ENCODE data around the gene UBE3D. TPM values are rescaled to one million over a fixed set of nuclear protein-coding genes. Genes with fewer than 3 reads are reported as not detected.

The UBE3D gene
- total RNA-seq, 1 experiment from 2014 or later = 5.5 TPM

GRCh38 chr6:83047065-83047754 is 18.4 kb downstream of the UBE3D start:
- BruUV-seq (replicated peaks) = no TSS peak
- CTCF ChIA-PET = interaction anchor here (0.5 to 0.6 kb wide), 3 partner anchors 95 to 715 kb away, joined by 3 to 13 read pairs (median 5); no protein-coding TSS in a partner anchor
- H3F3A ChIP-seq (ENCODE audit: insufficient read depth, low read depth) = no peaks in the 10 kb centered on the region
- H3K4me3 ChIP-seq = no peak overlapping the region
- no peaks in the 10 kb centered on the region for H4K20me1 ChIP-seq (ENCODE audit: insufficient read depth)
- H3K27ac ChIP-seq = no peak overlapping the region
- no peaks in the 10 kb centered on the region for H3K9me2 ChIP-seq (ENCODE audit: insufficient read depth)
- H3K27me3 ChIP-seq (ENCODE audit: insufficient read depth, low read depth) = no peaks in the 10 kb centered on the region
- no peak overlapping the region for H2AFZ ChIP-seq
- TF ChIP-seq, protein P1, sequence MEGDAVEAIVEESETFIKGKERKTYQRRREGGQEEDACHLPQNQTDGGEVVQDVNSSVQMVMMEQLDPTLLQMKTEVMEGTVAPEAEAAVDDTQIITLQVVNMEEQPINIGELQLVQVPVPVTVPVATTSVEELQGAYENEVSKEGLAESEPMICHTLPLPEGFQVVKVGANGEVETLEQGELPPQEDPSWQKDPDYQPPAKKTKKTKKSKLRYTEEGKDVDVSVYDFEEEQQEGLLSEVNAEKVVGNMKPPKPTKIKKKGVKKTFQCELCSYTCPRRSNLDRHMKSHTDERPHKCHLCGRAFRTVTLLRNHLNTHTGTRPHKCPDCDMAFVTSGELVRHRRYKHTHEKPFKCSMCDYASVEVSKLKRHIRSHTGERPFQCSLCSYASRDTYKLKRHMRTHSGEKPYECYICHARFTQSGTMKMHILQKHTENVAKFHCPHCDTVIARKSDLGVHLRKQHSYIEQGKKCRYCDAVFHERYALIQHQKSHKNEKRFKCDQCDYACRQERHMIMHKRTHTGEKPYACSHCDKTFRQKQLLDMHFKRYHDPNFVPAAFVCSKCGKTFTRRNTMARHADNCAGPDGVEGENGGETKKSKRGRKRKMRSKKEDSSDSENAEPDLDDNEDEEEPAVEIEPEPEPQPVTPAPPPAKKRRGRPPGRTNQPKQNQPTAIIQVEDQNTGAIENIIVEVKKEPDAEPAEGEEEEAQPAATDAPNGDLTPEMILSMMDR (conservative IDR thresholded peaks at IDR 0.05) = no peak
- TF ChIP-seq EZH2 (IDR thresholded peaks at IDR 0.05; ENCODE audit: low read depth) = no peak
- POLR2A ChIA-PET (ENCODE audit: unreplicated experiment) = interaction anchor here (0.5 to 0.7 kb wide), 5 partner anchors 129 to 812 kb away, joined by 3 to 10 read pairs (median 3); no protein-coding TSS in a partner anchor
- H3K36me3 ChIP-seq (ENCODE audit: low read depth) = no peaks in the 10 kb centered on the region
- H3K9me3 ChIP-seq (ENCODE audit: insufficient read depth, low read depth) = no peaks in the 10 kb centered on the region
- H3K4me1 ChIP-seq (replicated peaks; ENCODE audit: insufficient read depth) = no peaks in the 10 kb centered on the region
- intact Hi-C loops (cut with micrococcal nuclease; ENCODE audit: unreplicated experiment) = loop anchor here (2.0 to 10.0 kb wide), 3 partner anchors 95 to 652 kb away; no protein-coding TSS in a partner anchor
- DNase-seq = peak; percentile 69 to 71
- H3K4me2 ChIP-seq = no peak overlapping the region
- no peaks in the 10 kb centered on the region for H3K79me2 ChIP-seq (ENCODE audit: low read depth)

GRCh38 chr6:83044091-83044768 is 21.4 kb downstream of the UBE3D start:
- Histone ChIP-seq H3K4me1 (replicated peaks; ENCODE audit: insufficient read depth) (no peaks in the 10 kb centered on the region), H3K9me3 (ENCODE audit: insufficient read depth, low read depth) (no peaks in the 10 kb centered on the region), H3K27ac (no peak overlapping the region), H3K79me2 (ENCODE audit: low read depth) (no peaks in the 10 kb centered on the region), H3K4me2 (no peak overlapping the region), H3K27me3 (ENCODE audit: insufficient read depth, low read depth) (no peaks in the 10 kb centered on the region), H3K36me3 (ENCODE audit: low read depth) (no peaks in the 10 kb centered on the region), H4K20me1 (ENCODE audit: insufficient read depth) (no peaks in the 10 kb centered on the region), H3F3A (ENCODE audit: insufficient read depth, low read depth) (no peaks in the 10 kb centered on the region), H2AFZ (no peak overlapping the region), H3K4me3 (no peak overlapping the region), H3K9me2 (ENCODE audit: insufficient read depth) (no peaks in the 10 kb centered on the region)
- no TSS peak for BruUV-seq (replicated peaks)
- intact Hi-C loops (cut with micrococcal nuclease; ENCODE audit: unreplicated experiment) = loop anchor here (10.0 kb wide), 1 partner anchor 649 kb away; no protein-coding TSS in a partner anchor
- CTCF ChIA-PET = no interaction called here
- no peak for DNase-seq
- POLR2A ChIA-PET (ENCODE audit: unreplicated experiment) = no interaction called here
- TF ChIP-seq, protein P1 (conservative IDR thresholded peaks at IDR 0.05) = no peak
- TF ChIP-seq EZH2 (IDR thresholded peaks at IDR 0.05; ENCODE audit: low read depth) = no peak

DNA sequence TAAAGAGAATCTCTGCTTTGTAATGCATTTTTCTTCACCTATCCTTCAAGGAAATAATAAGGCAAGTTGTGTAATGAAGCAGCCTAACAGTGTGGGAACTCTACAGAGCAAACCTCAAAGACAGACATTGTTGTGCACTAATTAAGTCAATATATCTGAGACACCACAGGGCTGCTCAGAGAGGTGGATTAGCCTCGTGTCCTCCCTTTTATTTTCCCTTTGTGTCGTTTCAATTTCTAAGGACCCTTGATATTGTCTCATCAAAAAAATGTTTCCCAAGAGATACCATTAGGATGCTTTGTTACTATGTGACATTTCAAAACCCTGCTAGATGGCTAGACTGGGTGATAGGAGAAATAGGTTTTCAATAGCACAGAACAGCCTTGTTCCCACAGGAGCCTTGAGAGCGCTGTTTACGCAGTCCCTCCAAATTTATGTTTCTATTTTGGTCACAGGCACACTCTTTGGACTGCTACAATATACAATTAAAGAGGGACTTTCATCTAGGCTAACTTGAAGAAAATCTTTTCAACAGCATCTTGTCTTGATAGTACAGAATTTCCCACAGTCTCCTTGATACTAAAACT is 23.1 kb downstream of the UBE3D start:
- Histone ChIP-seq H3K36me3 (ENCODE audit: low read depth) (no peaks in the 10 kb centered on the region), H3K4me2 (no peak overlapping the region), H3K27me3 (ENCODE audit: insufficient read depth, low read depth) (no peaks in the 10 kb centered on the region), H3K9me2 (ENCODE audit: insufficient read depth) (no peaks in the 10 kb centered on the region), H3F3A (ENCODE audit: insufficient read depth, low read depth) (no peaks in the 10 kb centered on the region), H4K20me1 (ENCODE audit: insufficient read depth) (no peaks in the 10 kb centered on the region), H3K79me2 (ENCODE audit: low read depth) (no peaks in the 10 kb centered on the region), H3K4me1 (replicated peaks; ENCODE audit: insufficient read depth) (no peaks in the 10 kb centered on the region), H3K9me3 (ENCODE audit: insufficient read depth, low read depth) (no peaks in the 10 kb centered on the region), H3K27ac (no peak overlapping the region), H3K4me3 (no peak overlapping the region), H2AFZ (no peak overlapping the region)
- no peak for DNase-seq
- ChIA-PET CTCF (no interaction called here), POLR2A (ENCODE audit: unreplicated experiment) (no interaction called here)
- intact Hi-C loops (cut with micrococcal nuclease; ENCODE audit: unreplicated experiment) = loop anchor here (10.0 kb wide), 1 partner anchor 648 kb away; no protein-coding TSS in a partner anchor
- no peak for TF ChIP-seq EZH2 (IDR thresholded peaks at IDR 0.05; ENCODE audit: low read depth)
- TF ChIP-seq, protein P1 (conservative IDR thresholded peaks at IDR 0.05) = no peak
- no TSS peak for BruUV-seq (replicated peaks)
